ENCODE measurements around the gene SLC39A10.

The SLC39A10 gene

GRCh38 chr2:195674491-195675221 is 17.6 kb downstream of the SLC39A10 start:
- DNase-seq: no peak

GRCh38 chr2:195675783-195676427 is 18.9 kb downstream of the SLC39A10 start:
- DNase-seq: no peak

GRCh38 chr2:195677290-195677689 is 20.3 kb downstream of the SLC39A10 start:
- no peak for DNase-seq

GRCh38 chr2:195677884-195678283 is 20.9 kb downstream of the SLC39A10 start:
- DNase-seq: no peak

- DNase-seq: no peak
Measured at GRCh38 chr2:195682077-195682476, 25.1 kb downstream of the SLC39A10 start.

- DNase-seq: no peak
Measured at GRCh38 chr2:195683174-195683573, 26.1 kb downstream of the SLC39A10 start.

GRCh38 chr2:195686564-195686963 is 29.5 kb downstream of the SLC39A10 start:
- no peak for DNase-seq

GRCh38 chr2:195687320-195688086 is 30.5 kb downstream of the SLC39A10 start:
- DNase-seq: no peak

GRCh38 chr2:195692531-195692930 is 35.5 kb downstream of the SLC39A10 start:
- peak in 1 of 2 donors; percentile 34 for DNase-seq

GRCh38 chr2:195694553-195694952 is 37.5 kb downstream of the SLC39A10 start:
- DNase-seq: no peak

- no peak for DNase-seq
Measured at GRCh38 chr2:195695002-195695631, 38.1 kb downstream of the SLC39A10 start.

GRCh38 chr2:195696012-195696411 is 39.0 kb downstream of the SLC39A10 start:
- DNase-seq: no peak

- no peak for DNase-seq
Measured at GRCh38 chr2:195697681-195698220, 40.7 kb downstream of the SLC39A10 start.

GRCh38 chr2:195700480-195700879 is 43.5 kb downstream of the SLC39A10 start:
- no peak for DNase-seq

- DNase-seq: no peak
Measured at GRCh38 chr2:195706161-195706900, 49.3 kb downstream of the SLC39A10 start.

- no peak for DNase-seq
Measured at GRCh38 chr2:195709901-195710806, 53.1 kb downstream of the SLC39A10 start.

GRCh38 chr2:195711478-195711877 is 54.5 kb downstream of the SLC39A10 start:
- DNase-seq: no peak

GRCh38 chr2:195716466-195716865 is 59.4 kb downstream of the SLC39A10 start:
- DNase-seq: no peak

GRCh38 chr2:195721042-195721441 is 64.0 kb downstream of the SLC39A10 start:
- DNase-seq: no peak

GRCh38 chr2:195722075-195722474 is 65.0 kb downstream of the SLC39A10 start:
- DNase-seq: no peak

GRCh38 chr2:195727106-195727505 is 70.1 kb downstream of the SLC39A10 start:
- no peak for DNase-seq
